B cell (primary cell): ENCODE measurements around the gene ALOXE3. TPM values are rescaled to one million over a fixed set of nuclear protein-coding genes. Genes with fewer than 3 reads are reported as not detected.

Experiments used
- ATAC-seq: fragments of 200-7000 bp; cut with Tn5 transposase; one replicate; pipeline ENCODE4 v1.10.0; 2021; ENCODE audit warnings: low read depth, mild to moderate bottlenecking, moderate number of reproducible peaks, moderate library complexity
- CTCF ChIA-PET: fragments of 350-600 bp; sonication (Branson Sonifier 250); formaldehyde crosslinking; loops from one replicate; lab custom pipeline; 2021; ENCODE audit warnings: antibody characterized with exemption, inconsistent platforms; lab: Charles Lee
- POLR2A ChIA-PET: fragments of 350-600 bp; sonication (Branson Sonifier 250); formaldehyde crosslinking; loops from one replicate; lab custom pipeline; 2021; ENCODE audit warnings: antibody characterized with exemption; lab: Charles Lee
- DNase-seq: peaks from one replicate; pipeline ENCODE4 v3.0.0; 2013
- H2AFZ ChIP-seq: 2 replicates; pipeline ENCODE4 v1.6.1; 2012; ENCODE audit warnings: mild to moderate bottlenecking, low read depth, low read length; ENCODE audit not compliant: insufficient read depth, poor library complexity, severe bottlenecking
- H3K27ac ChIP-seq, 2 donors: 1 replicate in 1 of 2; 2 replicates in 1 of 2; pipeline ENCODE4 v1.5.1; 2012 to 2013; ENCODE audit warnings: low read length in 2 of 2, mild to moderate bottlenecking in 2 of 2, moderate library complexity in 1 of 2
- H3K27me3 ChIP-seq, 4 experiments: fragments of 200-600 bp in 1 of 4; sonication (generic) in 1 of 4; replicated peaks in 1 of 4; 1 replicate in 2 of 4; 2 replicates in 2 of 4; pipeline versions ENCODE4 v1.6.1 to v1.7.0; 2013 to 2016; ENCODE audit warnings: low read length in 3 of 4, mild to moderate bottlenecking in 2 of 4, mixed read lengths in 1 of 4, moderate library complexity in 1 of 4; ENCODE audit not compliant: insufficient read depth in 4 of 4, control insufficient read depth in 3 of 4; ENCODE audit errors: control extremely low read depth in 1 of 4
- H3K36me3 ChIP-seq, 2 experiments: replicated peaks in 1 of 2; 1 replicate in 1 of 2; 2 replicates in 1 of 2; pipeline versions ENCODE4 v1.6.1 to v1.7.1; 2013; ENCODE audit warnings: low read length in 1 of 2; ENCODE audit not compliant: insufficient read depth in 2 of 2, control insufficient read depth in 1 of 2; ENCODE audit errors: control extremely low read depth in 1 of 2, extremely low read depth in 1 of 2
- H3K4me1 ChIP-seq, 2 donors: fragments of 200-600 bp in 1 of 2; sonication (generic) in 1 of 2; 1 replicate in 1 of 2; 2 replicates in 1 of 2; pipeline versions ENCODE4 v1.5.1 to v1.6.1; 2013 to 2017; ENCODE audit warnings: low read length in 2 of 2; ENCODE audit not compliant: control insufficient read depth in 2 of 2, insufficient read depth in 2 of 2
- H3K4me2 ChIP-seq: replicated peaks from 2 replicates; pipeline ENCODE3; 2012; ENCODE audit warnings: mild to moderate bottlenecking, low read depth, low read length; ENCODE audit not compliant: poor library complexity, severe bottlenecking
- H3K4me3 ChIP-seq, 5 experiments: fragments of 200-600 bp in 1 of 5; sonication (generic) in 1 of 5; 1 replicate in 3 of 5; 2 replicates in 2 of 5; pipeline versions ENCODE4 v1.5.1 to v1.7.0; 2011 to 2016; ENCODE audit warnings: low read length in 4 of 5, mild to moderate bottlenecking in 4 of 5, low read depth in 2 of 5, control low read depth in 1 of 5, moderate library complexity in 1 of 5; ENCODE audit not compliant: insufficient read depth in 1 of 5; ENCODE audit errors: control extremely low read depth in 1 of 5, extremely low read depth in 1 of 5
- H3K79me2 ChIP-seq: fragments of 200-600 bp; sonication (generic); one replicate; pipeline ENCODE4 v1.6.0; 2016; ENCODE audit warnings: low read length; ENCODE audit not compliant: control insufficient read depth, insufficient read depth
- H3K9ac ChIP-seq: fragments of 200-600 bp; sonication (generic); 2 replicates; pipeline ENCODE4 v1.6.1; 2017; ENCODE audit warnings: mild to moderate bottlenecking, low read length, moderate library complexity
- H3K9me3 ChIP-seq, 3 donors: one replicate each; pipeline versions ENCODE4 v1.6.1 to v1.7.1; 2013; ENCODE audit warnings: low read length in 2 of 3; ENCODE audit not compliant: control insufficient read depth in 2 of 3, insufficient read depth in 1 of 3; ENCODE audit errors: control extremely low read depth in 1 of 3
- H4K20me1 ChIP-seq: 2 replicates; pipeline ENCODE4 v1.6.0; 2012; ENCODE audit warnings: mild to moderate bottlenecking, low read length; ENCODE audit not compliant: insufficient read depth, control insufficient read depth, poor library complexity, severe bottlenecking
- H3K27ac Mint-ChIP-seq: one replicate; pipeline ENCODE4 v1.8.0; 2021; ENCODE audit warnings: mixed read lengths
- H3K27me3 Mint-ChIP-seq: one replicate; pipeline ENCODE4 v1.8.0; 2021; ENCODE audit warnings: mixed read lengths
- H3K4me1 Mint-ChIP-seq: one replicate; pipeline ENCODE4 v1.8.0; 2021; ENCODE audit warnings: mixed read lengths
- H3K4me3 Mint-ChIP-seq: one replicate; pipeline ENCODE4 v1.8.0; 2021; ENCODE audit warnings: mixed read lengths
- H3K9me3 Mint-ChIP-seq: one replicate; pipeline ENCODE4 v1.8.0; 2022; ENCODE audit warnings: mixed read lengths; ENCODE audit not compliant: insufficient read depth
- CTCF ChIP-seq: fragments of 200-600 bp; IDR thresholded peaks from one replicate; pipeline ENCODE4 v1.8.0; 2022; ENCODE audit warnings: antibody characterized with exemption, mild to moderate bottlenecking
- EZH2 ChIP-seq: IDR thresholded peaks from 2 replicates; pipeline ENCODE4 v1.6.1; 2012; ENCODE audit warnings: borderline replicate concordance, low read depth, mild to moderate bottlenecking, moderate library complexity, low read length; ENCODE audit not compliant: insufficient read depth, poor library complexity, severe bottlenecking
- WGBS: methylation state at CpG from one replicate; pipeline ENCODE4 v1.1.5; 2013; ENCODE audit warnings: missing lambda C conversion rate; ENCODE audit not compliant: insufficient coverage; 5-methylcytosine and 5-hydroxymethylcytosine counted together
- intact Hi-C: fragments of 100-400 bp; cut with micrococcal nuclease; formaldehyde crosslinking; loops from one replicate; pipeline ENCODE4 v1.10.0; 2022
- polyA plus RNA-seq: library from polyadenylated mRNA; depleted of rRNA; stranded (reverse); fragments of >200 nt; gene quantifications from 2 replicates; pipeline ENCODE4 v1.2.3, GENCODE V29; 2012
- total RNA-seq, 2 donors: library from RNA; stranded (reverse); fragments of 120-200 nt in 1 of 2; gene quantifications; 1 replicate in 1 of 2; 2 replicates in 1 of 2; pipeline versions ENCODE4 v1.2.3 to v1.2.4, GENCODE V29; 2013 to 2022

Gene ALOXE3
- total and polyA plus RNA-seq, 2 donors (not counting 1 experiment from before 2014, with no cell fraction given), result 0.04 TPM; not detected in 1

- 93% methylated on average over 3 of the region's 5 CpGs for WGBS
- Histone ChIP-seq H3K36me3 (no peaks in the 10 kb centered on the region), H3K79me2 (no peaks in the 10 kb centered on the region), H3K4me1 (peaks cover 20 to 37% of the 10 kb centered on the region in 2 donors), H3K9me3 (peaks cover 0 to 12% (median 0%) of the 10 kb centered on the region in 3 donors), H3K4me2 (no peak overlapping the region), H3K4me3 (no peak overlapping the region), H2AFZ (no peak overlapping the region), H3K9ac (no peak overlapping the region), H4K20me1 (no peaks in the 10 kb centered on the region), H3K27ac (no peak overlapping the region), H3K27me3 (no peaks in the 10 kb centered on the region)
- no peak overlapping the region for H3K27ac Mint-ChIP-seq
- POLR2A ChIA-PET, result interaction anchor here (0.9 kb wide), 1 partner anchor 69 kb away, joined by 6 read pairs; no protein-coding TSS in a partner anchor
- DNase-seq (no peak), ATAC-seq (no peak)
- H3K4me1 Mint-ChIP-seq, result peaks cover 29% of the 10 kb centered on the region
- intact Hi-C loops, result no loop called here
- CTCF ChIA-PET, result interaction anchor here (0.7 to 9.8 kb wide), 7 partner anchors 10 to 290 kb away, joined by 3 to 165 read pairs (median 4); no protein-coding TSS in a partner anchor
- H3K27me3 Mint-ChIP-seq, result peaks cover 3% of the 10 kb centered on the region
- H3K4me3 Mint-ChIP-seq, result no peak overlapping the region
- TF ChIP-seq EZH2, result no peak
- no peak for TF ChIP-seq CTCF
- H3K9me3 Mint-ChIP-seq, result no peaks in the 10 kb centered on the region
Observed at GRCh38 chr17:8087952-8088230, 30.4 kb downstream of the ALOXE3 start.

- DNase-seq, result no peak
- Histone ChIP-seq H3K9me3 (peaks cover 0 to 12% (median 0%) of the 10 kb centered on the region in 3 donors), H3K4me3 (no peak within 1 kb of the TSS), H3K4me1 (peaks cover 20 to 35% of the 10 kb centered on the region in 2 donors), H3K27me3 (no peaks in the 10 kb centered on the region), H3K9ac (no peak within 1 kb of the TSS), H3K79me2 (no peaks in the 10 kb centered on the region), H4K20me1 (no peaks in the 10 kb centered on the region), H3K36me3 (no peaks in the 10 kb centered on the region), H3K27ac (no peak within 1 kb of the TSS), H3K4me2 (no peak within 1 kb of the TSS), H2AFZ (no peak within 1 kb of the TSS)
- WGBS, result 93% methylated on average over 19 of the region's 20 CpGs
- peaks cover 3% of the 10 kb centered on the region for H3K27me3 Mint-ChIP-seq
- no peak within 1 kb of the TSS for H3K27ac Mint-ChIP-seq
- no peaks in the 10 kb centered on the region for H3K9me3 Mint-ChIP-seq
- peaks cover 25% of the 10 kb centered on the region for H3K4me1 Mint-ChIP-seq
- POLR2A ChIA-PET, result interaction anchor here (0.9 kb wide), 1 partner anchor 69 kb away, joined by 6 read pairs; no protein-coding TSS in a partner anchor
- intact Hi-C loops, result no loop called here
- no peak for ATAC-seq
- TF ChIP-seq CTCF, result no peak
- TF ChIP-seq EZH2, result no peak
- H3K4me3 Mint-ChIP-seq, result no peak within 1 kb of the TSS
- CTCF ChIA-PET, result interaction anchor here (0.8 to 9.8 kb wide), 6 partner anchors 10 to 32 kb away, joined by 3 to 165 read pairs (median 4); no protein-coding TSS in a partner anchor
Observed at GRCh38 chr17:8087075-8087951, 31.0 kb downstream of the ALOXE3 start, which contains the start of gene ALOX12B. Gene ALOX12B (minus strand): TSS chr17:8087716. CDS start chr17:8087442, 274 bp downstream.
